ENCODE results near the gene BNIP5.
"Not testable (repeated sequence)": the region's sequence is repeated elsewhere in the genome, so short reads cannot be mapped to it uniquely, and the experiment has no call there.

BNIP5 gene

DNA sequence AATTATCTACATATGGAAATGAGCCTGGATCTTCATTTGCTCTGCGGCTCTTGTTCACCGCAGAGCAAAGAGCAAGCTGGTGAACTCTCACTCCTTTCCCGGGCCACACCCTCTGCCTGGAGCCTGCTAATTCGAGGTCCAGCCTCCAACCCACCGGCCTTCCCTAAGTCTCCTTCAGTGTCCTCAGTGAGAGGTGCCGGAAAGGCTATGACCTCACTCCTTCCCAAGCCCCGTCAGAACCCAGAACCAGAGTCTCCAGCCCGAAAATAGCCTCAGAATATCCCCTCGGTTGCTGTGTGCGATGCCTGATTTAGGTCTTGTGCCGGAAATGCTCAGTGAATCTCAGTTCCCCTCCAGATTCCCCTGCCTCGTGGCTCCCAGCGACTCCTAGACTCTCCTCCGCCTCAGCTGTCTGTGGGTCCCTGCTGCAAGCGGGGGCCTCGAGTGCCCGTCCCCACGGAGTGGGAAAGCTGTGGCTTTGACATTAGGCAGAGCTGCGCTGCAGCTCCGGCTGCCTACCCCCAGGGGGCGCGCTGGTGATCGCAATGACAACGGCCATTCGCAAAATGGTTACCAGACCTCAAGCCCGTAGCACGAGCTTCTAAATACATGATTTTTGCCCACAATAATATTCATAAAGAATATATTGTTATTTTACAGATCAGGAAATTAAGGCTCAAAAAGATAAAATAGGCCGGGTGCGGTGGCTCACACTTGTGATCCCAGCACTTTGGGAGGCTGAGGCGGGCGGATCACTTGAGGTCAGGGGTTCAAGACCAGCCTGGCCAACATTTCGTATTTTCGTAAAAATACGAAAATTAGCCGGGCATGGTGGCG lies 4.1 kb upstream of the BNIP5 start:
- peak; percentile 70 for DNase-seq

- no peak for DNase-seq
Observed at GRCh38 chr6:36340306-36340617, 3.6 kb upstream of the BNIP5 start.

DNA sequence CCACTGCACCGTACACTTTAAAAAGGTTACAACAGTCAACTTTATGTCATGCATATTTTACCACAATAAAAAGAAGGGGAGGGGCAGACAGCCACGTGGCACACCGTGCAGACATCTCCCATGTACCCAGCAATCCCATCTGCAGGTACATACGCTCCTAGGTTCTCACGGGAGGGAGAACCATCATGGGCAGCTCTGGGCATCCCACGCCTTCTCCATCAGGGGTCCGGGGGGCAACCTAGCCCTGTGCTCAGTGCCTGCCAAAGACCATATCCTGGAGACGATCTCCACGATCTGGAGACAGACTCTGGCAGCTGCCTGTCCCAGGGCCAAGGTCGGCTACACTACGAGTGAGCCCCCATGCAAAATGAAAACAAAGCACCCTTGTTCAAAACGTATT lies 2.5 kb upstream of the BNIP5 start:
- DNase-seq, result no peak

DNA sequence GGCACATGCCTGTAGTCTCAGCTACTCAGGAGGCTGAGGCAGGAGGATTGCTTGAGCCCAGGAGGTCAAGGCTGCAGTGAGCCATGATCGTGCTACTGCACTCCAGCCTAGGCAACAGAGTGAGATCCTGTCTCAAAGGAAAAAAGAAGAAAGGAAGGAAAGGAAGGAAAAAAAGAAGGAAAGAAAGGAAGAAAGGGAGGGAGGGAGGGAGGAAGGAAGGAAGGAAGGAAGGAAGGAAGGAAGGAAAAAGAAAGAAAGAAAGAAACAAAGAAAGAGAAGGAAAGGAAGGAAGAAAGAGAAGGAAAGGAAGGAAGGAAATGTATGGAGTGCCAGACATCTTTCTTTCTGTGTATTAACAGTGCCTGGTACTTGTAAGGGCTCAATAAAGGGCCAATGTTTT lies 1.5 kb upstream of the BNIP5 start:
- DNase-seq, result not testable (repeated sequence)

- DNase-seq, result no peak
Observed at GRCh38 chr6:36337814-36338213, 1.1 kb upstream of the BNIP5 start.

GRCh38 chr6:36336208-36336710 lies 429 bp downstream of the BNIP5 start:
- DNase-seq, result no peak

DNA sequence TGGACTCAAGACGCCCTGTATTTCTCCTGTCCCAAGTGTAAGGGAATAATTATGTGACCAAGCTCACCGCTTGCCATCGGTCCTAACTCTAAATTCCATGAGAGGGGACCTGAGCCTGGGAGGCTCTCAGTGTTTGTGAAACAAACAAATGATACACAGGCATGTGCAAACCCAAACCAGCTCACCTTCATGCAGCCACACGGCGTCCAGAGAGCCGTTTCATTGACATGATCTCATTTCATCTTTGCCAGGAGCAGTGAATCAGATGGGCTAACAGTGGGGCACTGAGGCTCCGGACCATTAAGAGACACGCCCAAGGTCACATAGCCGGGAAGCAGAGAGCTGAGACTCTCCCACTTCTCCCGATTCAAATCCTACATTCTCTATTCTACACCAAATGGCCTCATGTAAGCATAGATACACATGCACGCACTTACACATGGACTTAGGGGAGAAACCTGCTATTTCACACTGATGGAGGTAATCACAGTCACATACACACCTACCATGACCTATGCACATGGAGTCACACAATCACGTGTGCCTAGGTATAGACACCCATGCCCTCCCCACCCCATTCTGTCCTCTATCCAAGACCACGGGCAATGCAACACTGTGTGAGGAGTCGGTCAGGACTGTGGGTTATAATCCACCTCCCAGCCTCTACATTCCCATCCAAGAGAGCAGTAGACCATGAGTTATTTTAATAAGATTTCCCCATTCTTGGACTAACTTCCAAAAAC lies 1.1 kb downstream of the BNIP5 start:
- no peak for DNase-seq

- no peak for DNase-seq
Observed at GRCh38 chr6:36334832-36335459, 1.7 kb downstream of the BNIP5 start.

DNA sequence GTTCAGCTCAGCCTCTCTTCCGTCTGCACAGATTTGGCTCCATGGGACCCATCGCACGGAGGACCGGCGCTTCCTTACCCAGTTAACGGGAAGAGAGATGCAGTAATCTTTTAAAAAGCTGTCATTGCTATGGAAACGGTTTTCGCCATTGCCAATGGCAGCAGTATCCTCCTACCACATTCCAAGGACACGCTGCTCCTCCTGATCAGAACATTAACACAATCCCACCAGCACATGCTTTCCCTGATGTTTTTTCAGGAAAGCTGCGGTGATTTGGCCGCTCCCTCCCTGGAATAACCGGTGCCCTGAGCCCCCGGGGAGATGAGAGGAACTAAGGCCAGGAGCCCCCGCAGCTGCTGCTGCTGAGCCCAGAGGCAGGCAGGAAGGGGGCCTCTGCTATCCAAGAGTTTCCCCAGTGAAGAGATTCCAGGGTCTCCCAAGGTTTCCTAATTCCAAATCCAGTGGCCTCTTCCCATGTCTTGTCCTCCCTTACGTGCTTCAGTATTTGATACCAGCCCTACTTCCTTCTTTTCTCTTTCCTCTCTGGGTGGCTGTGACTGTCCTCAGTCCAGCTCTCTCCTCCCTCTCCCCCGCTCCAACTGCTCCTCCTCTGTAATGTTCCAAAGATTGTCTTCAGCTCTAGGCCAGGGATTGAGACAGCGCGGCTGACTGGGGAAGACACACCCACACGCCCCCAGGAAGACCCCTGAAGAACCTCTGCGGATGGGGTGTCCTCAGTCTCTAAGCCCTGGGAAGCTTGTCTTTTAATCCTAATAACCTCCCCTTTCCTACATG lies 2.6 kb downstream of the BNIP5 start:
- DNase-seq, result no peak

DNA sequence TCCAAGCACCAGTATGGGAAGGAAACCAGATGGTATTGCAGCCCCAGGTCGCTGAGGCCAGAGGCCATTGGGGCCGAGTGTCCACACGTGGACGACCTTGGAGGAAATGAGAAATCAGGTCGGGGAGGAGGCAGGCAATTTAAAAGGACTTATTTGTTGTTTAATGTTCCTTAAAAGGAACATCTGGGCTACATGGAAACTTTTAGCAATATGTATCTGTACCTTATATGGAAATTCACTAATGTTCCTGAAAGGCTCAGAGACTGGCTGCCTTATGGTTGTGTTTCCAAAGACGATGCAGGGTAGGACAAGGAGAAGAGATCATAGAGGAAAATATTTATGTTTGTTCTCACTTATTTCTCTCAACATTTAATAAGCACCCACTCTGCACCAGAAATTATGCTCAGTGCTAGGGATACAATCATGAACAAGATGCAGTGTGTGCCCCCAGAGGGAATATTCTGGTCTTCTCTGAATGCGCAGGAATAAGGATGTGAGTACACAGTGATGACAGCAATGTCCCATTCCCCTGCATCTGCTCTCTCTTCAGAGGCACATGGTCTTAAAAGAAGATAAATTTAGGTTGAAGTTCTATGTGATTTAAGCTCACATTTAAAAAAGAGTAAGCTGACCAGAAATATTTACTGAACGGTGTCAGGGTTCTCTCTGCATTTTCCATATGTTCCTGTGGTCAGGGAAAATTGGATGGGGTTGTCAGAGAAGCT lies 3.4 kb downstream of the BNIP5 start:
- no peak for DNase-seq

DNA sequence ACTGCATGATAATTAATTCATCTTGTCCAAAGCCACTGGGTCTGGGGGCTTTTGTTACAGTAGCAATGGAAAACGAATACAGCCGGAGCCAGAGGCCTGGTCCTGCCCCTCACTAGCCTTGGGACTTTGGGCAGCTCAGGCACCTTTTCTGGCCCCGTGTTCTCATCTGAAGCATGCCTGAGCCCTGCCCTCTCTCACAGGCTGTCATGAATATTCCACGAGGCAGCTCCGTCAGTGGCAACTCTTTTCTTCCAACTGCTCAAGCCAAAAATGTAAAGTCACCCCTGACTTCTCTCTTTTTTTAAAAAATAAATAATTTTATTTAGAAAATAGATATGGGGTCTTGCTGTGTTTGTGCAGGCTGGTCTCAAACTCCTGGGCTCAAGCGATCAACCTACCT lies 5.3 kb downstream of the BNIP5 start:
- no peak for DNase-seq

DNA sequence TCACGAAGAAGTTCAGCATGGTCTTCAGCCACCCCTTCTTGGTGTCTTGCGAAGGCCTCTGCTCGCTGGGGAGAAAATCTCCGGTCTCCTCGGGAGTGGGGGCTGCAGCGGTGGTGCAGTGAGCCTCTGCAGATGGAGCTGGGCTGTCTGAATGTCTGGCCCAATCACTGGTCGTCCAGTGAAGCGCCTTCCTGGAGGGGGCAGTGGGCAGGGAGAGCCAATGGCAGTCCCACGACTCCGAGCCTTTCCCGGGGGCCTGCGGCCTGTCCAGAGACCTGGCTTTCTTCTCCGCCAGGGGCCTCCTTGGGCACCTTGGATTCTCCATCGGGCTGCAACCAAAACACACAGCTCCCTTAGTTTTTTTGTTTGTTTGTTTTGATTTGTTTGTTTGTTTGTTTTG lies 6.3 kb downstream of the BNIP5 start:
- DNase-seq, result no peak

- no peak for DNase-seq
Observed at GRCh38 chr6:36329798-36330291, 6.8 kb downstream of the BNIP5 start.

- no peak for DNase-seq
Observed at GRCh38 chr6:36328600-36328999, 8.1 kb downstream of the BNIP5 start.

- DNase-seq, result no peak
Observed at GRCh38 chr6:36327919-36328236, 8.8 kb downstream of the BNIP5 start.

DNA sequence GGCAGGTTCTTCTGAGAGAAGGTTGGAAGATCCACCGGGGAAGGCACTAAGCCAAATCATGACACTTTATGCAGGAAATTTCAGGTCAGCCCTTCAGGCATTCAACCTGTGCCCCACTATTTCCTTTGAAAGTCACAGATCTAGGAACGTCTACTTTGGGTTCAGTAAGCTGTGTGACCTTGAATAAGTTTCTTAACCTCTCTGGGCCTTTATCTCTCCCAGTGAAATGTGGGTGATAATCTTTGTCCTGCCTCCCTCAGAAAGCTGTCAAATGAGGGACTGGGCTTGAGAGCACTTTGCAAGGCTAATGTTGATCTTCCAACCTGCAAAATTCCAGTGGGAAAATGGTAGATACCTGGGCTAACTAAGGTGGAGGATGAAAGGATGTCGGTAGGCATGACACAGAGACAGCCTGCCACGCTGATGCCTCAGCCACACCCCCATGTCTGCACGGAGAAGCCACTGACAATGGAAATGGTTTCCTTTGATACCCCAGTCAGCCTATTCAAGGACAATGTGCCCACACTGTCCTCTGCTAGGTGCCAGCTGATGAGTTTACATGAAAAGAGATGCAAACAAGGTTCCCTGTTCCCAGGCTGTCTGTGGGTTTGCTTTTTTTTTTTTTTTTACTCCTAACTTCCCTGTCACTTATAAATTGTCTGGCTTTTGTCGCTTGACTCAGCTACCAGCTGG lies 9.3 kb downstream of the BNIP5 start:
- DNase-seq, result no peak

- DNase-seq, result no peak
Observed at GRCh38 chr6:36326356-36326995, 10.2 kb downstream of the BNIP5 start.

DNA sequence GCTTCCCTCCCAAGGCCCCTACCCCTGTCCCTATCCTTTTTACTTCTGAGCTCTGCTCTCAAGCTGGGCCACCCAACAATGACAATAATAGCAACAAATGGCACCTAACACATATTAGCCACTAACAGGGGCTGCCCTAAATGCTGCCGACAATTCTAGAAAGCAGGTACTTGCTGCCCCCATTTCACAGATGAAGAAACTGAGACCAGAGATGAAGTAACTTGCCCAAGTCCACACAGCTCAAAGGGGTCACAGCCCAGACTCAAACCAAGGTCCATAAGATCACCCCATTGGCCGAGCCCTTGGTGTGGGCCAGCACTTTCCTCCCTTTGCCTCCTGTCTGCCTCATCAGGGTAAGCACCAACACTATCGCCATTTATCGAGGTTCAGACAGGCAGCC lies 12.0 kb downstream of the BNIP5 start:
- no peak for DNase-seq

DNA sequence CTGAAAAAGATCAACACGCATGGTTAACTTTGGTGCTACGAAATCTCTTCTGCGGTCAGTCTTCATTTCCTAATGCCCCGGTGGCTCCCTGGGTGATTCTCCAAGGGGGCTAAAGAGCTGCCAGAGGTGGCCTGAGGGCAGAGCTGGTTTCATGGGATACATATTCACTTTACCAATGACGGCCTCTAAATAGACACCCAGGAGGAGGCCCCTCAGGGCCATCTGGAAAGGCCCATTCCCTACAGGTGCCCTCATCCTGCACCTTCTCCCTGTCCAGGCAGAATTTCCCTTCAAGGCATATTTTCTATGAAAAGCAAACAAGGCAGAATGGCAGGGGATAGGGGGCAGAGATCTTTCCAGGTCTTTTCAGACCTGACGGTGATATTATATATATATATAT lies 12.5 kb downstream of the BNIP5 start:
- DNase-seq, result no peak

GRCh38 chr6:36323062-36323461 lies 13.6 kb downstream of the BNIP5 start:
- DNase-seq, result no peak

- no peak for DNase-seq
Observed at GRCh38 chr6:36322591-36322990, 14.1 kb downstream of the BNIP5 start.

Measured in CD4-positive, alpha-beta T cell treated with Interferon gamma for 1 hour (primary cell).